HS-27A (cell line): ENCODE measurements around the gene RHNO1.

Experiments
- DNase-seq: peaks from one replicate; pipeline ENCODE4 v3.0.0-alpha.2; 2012; ENCODE audit warnings: low read depth, missing footprints

Gene RHNO1

GRCh38 chr12:2902272-2902880, 25.4 kb downstream of the RHNO1 start:
- no peak for DNase-seq

GRCh38 chr12:2904260-2904659, 27.2 kb downstream of the RHNO1 start:
- DNase-seq: no peak

GRCh38 chr12:2912216-2912575, 35.2 kb downstream of the RHNO1 start:
- DNase-seq: no peak

GRCh38 chr12:2919249-2919648, 42.2 kb downstream of the RHNO1 start:
- no peak for DNase-seq

- DNase-seq: no peak
Observed at GRCh38 chr12:2922329-2922728, 45.3 kb downstream of the RHNO1 start.

GRCh38 chr12:2923057-2923456, 46.0 kb downstream of the RHNO1 start:
- no peak for DNase-seq

GRCh38 chr12:2924019-2924418, 47.0 kb downstream of the RHNO1 start:
- DNase-seq: no peak

GRCh38 chr12:2925322-2925995, 48.4 kb downstream of the RHNO1 start:
- DNase-seq: no peak

GRCh38 chr12:2930865-2931264, 53.8 kb downstream of the RHNO1 start:
- DNase-seq: no peak

GRCh38 chr12:2933586-2933985, 56.6 kb downstream of the RHNO1 start:
- DNase-seq: no peak

- no peak for DNase-seq
Observed at GRCh38 chr12:2934371-2934770, 57.3 kb downstream of the RHNO1 start.

GRCh38 chr12:2936301-2936700, 59.3 kb downstream of the RHNO1 start:
- DNase-seq: no peak

GRCh38 chr12:2937500-2937899, 60.5 kb downstream of the RHNO1 start:
- no peak for DNase-seq
